HepG2 (cell line): Measurements from ENCODE around the gene CLDN15.

ENCODE experiments used
- DNMT1 ChIP-seq: sonication (generic); formaldehyde crosslinking; IDR thresholded peaks from 2 replicates; pipeline ENCODE4 v1.5.1; 2020; ENCODE audit warnings: mild to moderate bottlenecking, missing genetic modification reagents
- ELF1 ChIP-seq: sonication (generic); formaldehyde crosslinking; IDR thresholded peaks from 2 replicates; pipeline ENCODE4 v1.4.0; 2020; ENCODE audit warnings: missing genetic modification reagents
- HDAC1 ChIP-seq: sonication (generic); formaldehyde crosslinking; IDR thresholded peaks from 2 replicates; pipeline ENCODE4 v1.5.1; 2020; ENCODE audit warnings: mild to moderate bottlenecking, missing genetic modification reagents
- POLR2A ChIP-seq, 2 experiments: IDR thresholded peaks; 2 replicates each; pipeline ENCODE4 v1.6.1; 2011; ENCODE audit warnings: low read depth in 2 of 2, low read length in 2 of 2, mild to moderate bottlenecking in 1 of 2, moderate library complexity in 1 of 2; ENCODE audit not compliant: insufficient read depth in 1 of 2
- POLR2AphosphoS5 ChIP-seq: IDR thresholded peaks from 2 replicates; pipeline ENCODE4 v1.6.1; 2012; ENCODE audit warnings: low read depth, low read length
- SKIL ChIP-seq: sonication (generic); formaldehyde crosslinking; IDR thresholded peaks from 2 replicates; pipeline ENCODE4 v1.8.0; 2022; ENCODE audit warnings: missing genetic modification reagents, mild to moderate bottlenecking, moderate library complexity, borderline replicate concordance
- ZNF775 ChIP-seq: sonication (generic); formaldehyde crosslinking; IDR thresholded peaks from 2 replicates; pipeline ENCODE4 v1.4.0; 2020; ENCODE audit warnings: missing genetic modification reagents, mild to moderate bottlenecking, moderate library complexity, borderline replicate concordance
- TF ChIP-seq, protein P1 (sequence below): sonication (generic); formaldehyde crosslinking; IDR thresholded peaks from 2 replicates; pipeline ENCODE4 v1.4.0; 2020; ENCODE audit warnings: mild to moderate bottlenecking, low read depth, missing genetic modification reagents

DNA sequence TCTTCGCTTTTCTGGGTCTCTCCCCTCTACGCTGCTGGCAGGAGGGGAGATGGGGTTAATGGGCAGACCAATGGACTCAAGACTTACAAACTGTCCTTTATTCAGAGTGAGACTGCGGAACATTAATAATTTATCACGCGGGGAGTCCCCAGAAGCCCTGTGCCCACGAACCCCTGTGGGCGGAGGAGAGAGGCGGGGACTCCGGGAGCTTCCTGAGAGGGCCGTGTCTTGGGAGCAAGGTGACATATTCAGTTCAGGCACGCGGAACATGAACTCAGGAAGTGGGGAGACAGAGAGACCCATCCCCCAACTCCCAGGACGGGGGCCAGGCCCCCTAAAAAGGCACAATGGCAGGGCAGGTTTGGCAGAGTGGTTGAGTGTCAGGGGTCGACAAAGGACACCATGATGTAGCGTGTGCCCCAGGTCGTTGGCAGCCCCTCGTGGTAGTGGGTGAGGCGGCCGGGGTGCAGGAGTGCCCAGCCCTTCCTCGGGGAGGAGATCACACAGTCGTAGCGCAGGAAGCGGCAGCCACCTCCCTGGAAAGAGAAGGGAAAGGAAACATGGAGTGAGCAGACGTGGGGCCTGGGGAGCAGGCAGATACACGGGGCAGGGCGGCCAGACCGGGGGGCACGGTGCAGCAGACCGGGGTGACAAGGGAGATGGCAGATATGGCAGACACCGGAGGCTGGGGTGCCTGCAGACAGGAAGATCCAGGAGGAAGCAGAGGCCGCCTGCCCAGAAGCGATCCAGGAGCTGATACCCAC, 31.5 kb downstream of the CLDN15 start:
- TF ChIP-seq ZNF775, result no peak
- TF ChIP-seq ELF1, result no peak
- no peak for TF ChIP-seq DNMT1 (CRISPR knock-in tag)
- no peak; a peak in 1 of 4 replicates for TF ChIP-seq POLR2A (IDR thresholded peaks at IDR 0.05; ENCODE audit: insufficient read depth in 1 of 2, low read depth in 2 of 2, low read length in 2 of 2)
- TF ChIP-seq SKIL, result no peak
- TF ChIP-seq, protein P1, sequence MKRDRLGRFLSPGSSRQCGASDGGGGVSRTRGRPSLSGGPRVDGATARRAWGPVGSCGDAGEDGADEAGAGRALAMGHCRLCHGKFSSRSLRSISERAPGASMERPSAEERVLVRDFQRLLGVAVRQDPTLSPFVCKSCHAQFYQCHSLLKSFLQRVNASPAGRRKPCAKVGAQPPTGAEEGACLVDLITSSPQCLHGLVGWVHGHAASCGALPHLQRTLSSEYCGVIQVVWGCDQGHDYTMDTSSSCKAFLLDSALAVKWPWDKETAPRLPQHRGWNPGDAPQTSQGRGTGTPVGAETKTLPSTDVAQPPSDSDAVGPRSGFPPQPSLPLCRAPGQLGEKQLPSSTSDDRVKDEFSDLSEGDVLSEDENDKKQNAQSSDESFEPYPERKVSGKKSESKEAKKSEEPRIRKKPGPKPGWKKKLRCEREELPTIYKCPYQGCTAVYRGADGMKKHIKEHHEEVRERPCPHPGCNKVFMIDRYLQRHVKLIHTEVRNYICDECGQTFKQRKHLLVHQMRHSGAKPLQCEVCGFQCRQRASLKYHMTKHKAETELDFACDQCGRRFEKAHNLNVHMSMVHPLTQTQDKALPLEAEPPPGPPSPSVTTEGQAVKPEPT (CRISPR knock-in tag), result no peak
- no peak for TF ChIP-seq POLR2AphosphoS5
- TF ChIP-seq HDAC1 (CRISPR knock-in tag), result no peak
